Measurements from ENCODE around the gene INTS11. TPM values are rescaled to one million over a fixed set of nuclear protein-coding genes. Genes with fewer than 3 reads are reported as not detected.
A peak's percentile ranks its signal among the peaks of the same experiment; 100 is the strongest.

The INTS11 gene
- total RNA-seq, 1 donor from 2014 or later, result 106 TPM

GRCh38 chr1:1310476-1311053 is 13.9 kb downstream of the INTS11 start:
- no peak for DNase-seq (ENCODE audit: extremely low spot score, unreplicated experiment)
- Mint-ChIP-seq H3K27ac (ENCODE audit: unreplicated experiment) (no peak overlapping the region), H3K4me3 (ENCODE audit: unreplicated experiment) (no peak overlapping the region), H3K36me3 (ENCODE audit: unreplicated experiment) (peaks cover 9% of the 10 kb centered on the region), H3K9me3 (ENCODE audit: unreplicated experiment) (no peaks in the 10 kb centered on the region), H3K4me1 (ENCODE audit: unreplicated experiment) (peaks cover 17% of the 10 kb centered on the region), H3K27me3 (ENCODE audit: unreplicated experiment) (no peaks in the 10 kb centered on the region)
- TF ChIP-seq CTCF (IDR thresholded peaks at IDR 0.05), result no peak

- Mint-ChIP-seq H3K4me3 (ENCODE audit: unreplicated experiment) (peak overlapping the region; percentile 71), H3K36me3 (ENCODE audit: unreplicated experiment) (peaks cover 9% of the 10 kb centered on the region), H3K27me3 (ENCODE audit: unreplicated experiment) (no peaks in the 10 kb centered on the region), H3K4me1 (ENCODE audit: unreplicated experiment) (peaks cover 21% of the 10 kb centered on the region), H3K9me3 (ENCODE audit: unreplicated experiment) (no peaks in the 10 kb centered on the region), H3K27ac (ENCODE audit: unreplicated experiment) (no peak overlapping the region)
- no peak for DNase-seq (ENCODE audit: extremely low spot score, unreplicated experiment)
- TF ChIP-seq CTCF (IDR thresholded peaks at IDR 0.05), result no peak
Observed at GRCh38 chr1:1310109-1310385, 14.4 kb downstream of the INTS11 start.

- Mint-ChIP-seq H3K4me1 (ENCODE audit: unreplicated experiment) (peaks cover 27% of the 10 kb centered on the region), H3K9me3 (ENCODE audit: unreplicated experiment) (no peaks in the 10 kb centered on the region), H3K27ac (ENCODE audit: unreplicated experiment) (peak overlapping the region; percentile 23), H3K27me3 (ENCODE audit: unreplicated experiment) (no peaks in the 10 kb centered on the region), H3K4me3 (ENCODE audit: unreplicated experiment) (peak overlapping the region; percentile 71), H3K36me3 (ENCODE audit: unreplicated experiment) (peaks cover 9% of the 10 kb centered on the region)
- no peak for DNase-seq (ENCODE audit: extremely low spot score, unreplicated experiment)
- TF ChIP-seq CTCF (IDR thresholded peaks at IDR 0.05), result no peak
Observed at GRCh38 chr1:1309251-1310108, 15.0 kb downstream of the INTS11 start.

GRCh38 chr1:1308756-1309250 is 15.7 kb downstream of the INTS11 start:
- no peak for TF ChIP-seq CTCF (IDR thresholded peaks at IDR 0.05)
- peaks cover 31% of the 10 kb centered on the region for H3K4me1 Mint-ChIP-seq (ENCODE audit: unreplicated experiment)
- H3K27ac Mint-ChIP-seq (ENCODE audit: unreplicated experiment), result peak overlapping the region; percentile 78
- peaks cover 8% of the 10 kb centered on the region for H3K36me3 Mint-ChIP-seq (ENCODE audit: unreplicated experiment)
- H3K4me3 Mint-ChIP-seq (ENCODE audit: unreplicated experiment), result peak overlapping the region; percentile 79
- no peaks in the 10 kb centered on the region for H3K9me3 Mint-ChIP-seq (ENCODE audit: unreplicated experiment)
- H3K27me3 Mint-ChIP-seq (ENCODE audit: unreplicated experiment), result no peaks in the 10 kb centered on the region
- DNase-seq (ENCODE audit: extremely low spot score, unreplicated experiment), result no peak
